ACC112 (cell line): ENCODE measurements around the gene OCRL.
"Not testable (repeated sequence)": the region's sequence is repeated elsewhere in the genome, so short reads cannot be mapped to it uniquely, and the experiment has no call there.

ENCODE experiments used
- H2AFZ ChIP-seq: fragments of 200-600 bp; sonication (generic); one replicate; pipeline ENCODE4 v1.6.0; 2017; ENCODE audit warnings: antibody characterized with exemption, low read length; ENCODE audit not compliant: unreplicated experiment
- H3K27ac ChIP-seq: fragments of 200-600 bp; sonication (generic); 2 replicates; pipeline ENCODE4 v1.5.1; 2014; ENCODE audit warnings: low read depth, mild to moderate bottlenecking, antibody characterized with exemption, low read length, moderate library complexity
- H3K27me3 ChIP-seq: fragments of 200-600 bp; sonication (generic); 2 replicates; pipeline ENCODE4 v1.6.1; 2014; ENCODE audit warnings: mild to moderate bottlenecking, antibody characterized with exemption, low read length, moderate library complexity, mixed read lengths; ENCODE audit not compliant: insufficient read depth
- H3K36me3 ChIP-seq: fragments of 200-600 bp; sonication (generic); 2 replicates; pipeline ENCODE4 v1.6.1; 2016; ENCODE audit warnings: mild to moderate bottlenecking, antibody characterized with exemption, low read length, moderate library complexity, mixed read lengths; ENCODE audit not compliant: insufficient read depth
- H3K4me1 ChIP-seq: fragments of 200-600 bp; sonication (generic); one replicate; pipeline ENCODE4 v1.6.1; 2016; ENCODE audit warnings: low read length, mixed read lengths; ENCODE audit not compliant: insufficient read depth, unreplicated experiment, control insufficient read depth
- H3K4me3 ChIP-seq: fragments of 200-600 bp; sonication (generic); 2 replicates; pipeline ENCODE4 v1.5.1; 2014; ENCODE audit warnings: mild to moderate bottlenecking, low read depth, low read length
- H3K79me2 ChIP-seq: fragments of 200-600 bp; sonication (generic); one replicate; pipeline ENCODE4 v1.6.0; 2016; ENCODE audit warnings: low read length; ENCODE audit not compliant: control insufficient read depth, unreplicated experiment, insufficient read depth

The OCRL gene

GRCh38 chrX:129561453-129561852 is 21.4 kb downstream of the OCRL start:
- no peaks in the 10 kb centered on the region for H3K79me2 ChIP-seq
- H3K27me3 ChIP-seq, result no peaks in the 10 kb centered on the region
- no peak overlapping the region for H3K27ac ChIP-seq
- no peak overlapping the region for H3K4me3 ChIP-seq
- H2AFZ ChIP-seq, result no peak overlapping the region
- no peaks in the 10 kb centered on the region for H3K4me1 ChIP-seq
- H3K36me3 ChIP-seq, result peaks cover 16% of the 10 kb centered on the region

GRCh38 chrX:129564345-129564744 is 24.3 kb downstream of the OCRL start:
- not testable (repeated sequence) for H3K79me2 ChIP-seq, H3K27ac ChIP-seq, H3K4me1 ChIP-seq, H2AFZ ChIP-seq, H3K27me3 ChIP-seq, H3K4me3 ChIP-seq
- peaks cover 19% of the 10 kb centered on the region for H3K36me3 ChIP-seq

- Histone ChIP-seq H2AFZ (no peak overlapping the region), H3K27me3 (no peaks in the 10 kb centered on the region), H3K79me2 (no peaks in the 10 kb centered on the region), H3K4me3 (no peak overlapping the region), H3K36me3 (peaks cover 19% of the 10 kb centered on the region), H3K27ac (no peak overlapping the region), H3K4me1 (no peaks in the 10 kb centered on the region)
These were observed 25.1 kb downstream of the OCRL start for GRCh38 chrX:129565046-129565650.

GRCh38 chrX:129566073-129566472 is 26.0 kb downstream of the OCRL start:
- peaks cover 13% of the 10 kb centered on the region for H3K36me3 ChIP-seq
- no peaks in the 10 kb centered on the region for H3K79me2 ChIP-seq
- H2AFZ ChIP-seq, result no peak overlapping the region
- no peaks in the 10 kb centered on the region for H3K4me1 ChIP-seq
- H3K27me3 ChIP-seq, result no peaks in the 10 kb centered on the region
- H3K27ac ChIP-seq, result no peak overlapping the region
- H3K4me3 ChIP-seq, result no peak overlapping the region

DNA sequence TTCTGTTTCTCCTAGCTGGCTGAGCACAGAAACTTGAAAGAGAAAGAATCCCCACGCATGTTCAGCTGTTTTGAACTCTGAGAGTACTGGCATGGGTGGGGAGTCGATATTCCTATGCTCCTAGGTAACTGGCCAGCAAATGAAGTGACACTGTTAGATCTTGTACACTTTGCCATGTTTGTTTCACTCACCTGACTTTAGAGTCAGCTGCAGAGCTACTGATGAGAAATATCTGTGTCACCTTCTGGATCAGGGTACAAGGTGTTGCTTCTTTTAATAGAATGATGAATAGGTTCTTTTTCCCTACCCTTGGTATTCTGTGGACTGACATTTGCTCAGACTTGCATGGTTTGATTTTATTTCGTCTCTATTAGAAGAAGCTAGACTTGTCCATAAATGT is 28.3 kb downstream of the OCRL start:
- Histone ChIP-seq H3K27ac (no peak overlapping the region), H3K27me3 (no peaks in the 10 kb centered on the region), H3K4me1 (no peaks in the 10 kb centered on the region), H2AFZ (no peak overlapping the region), H3K79me2 (no peaks in the 10 kb centered on the region), H3K36me3 (peaks cover 3% of the 10 kb centered on the region; the same call in 1 of the 2 replicates), H3K4me3 (no peak overlapping the region)

DNA sequence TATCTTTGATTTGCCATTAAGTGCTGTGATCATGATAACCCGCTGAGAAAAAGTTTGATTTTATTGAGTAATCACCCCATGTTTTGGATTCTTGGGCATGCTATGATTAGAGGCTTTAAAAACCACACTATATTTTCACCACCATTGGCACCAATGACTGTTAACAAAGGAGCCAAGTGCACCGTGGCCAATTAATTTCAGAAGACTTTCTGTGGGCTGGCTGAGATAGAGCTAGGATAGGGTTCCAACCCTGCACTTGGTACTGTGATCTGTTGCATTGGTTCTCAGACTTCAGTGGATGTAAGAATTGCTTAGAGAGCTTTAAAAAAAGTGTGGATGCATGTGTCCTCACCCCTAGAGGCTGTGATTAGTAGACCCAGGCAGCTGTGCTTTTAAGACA is 32.4 kb downstream of the OCRL start:
- no peaks in the 10 kb centered on the region for H3K79me2 ChIP-seq
- H3K36me3 ChIP-seq, result peaks cover 7% of the 10 kb centered on the region
- H3K27ac ChIP-seq, result no peak overlapping the region
- H3K4me3 ChIP-seq, result no peak overlapping the region
- no peaks in the 10 kb centered on the region for H3K27me3 ChIP-seq
- peaks cover 7% of the 10 kb centered on the region for H3K4me1 ChIP-seq
- H2AFZ ChIP-seq, result no peak overlapping the region

- H3K36me3 ChIP-seq, H3K27ac ChIP-seq, H3K4me3 ChIP-seq, H2AFZ ChIP-seq, H3K27me3 ChIP-seq, H3K79me2 ChIP-seq: not testable (repeated sequence)
- peaks cover 14% of the 10 kb centered on the region for H3K4me1 ChIP-seq
These were observed 33.6 kb downstream of the OCRL start for GRCh38 chrX:129573652-129574051.

GRCh38 chrX:129574214-129574613 is 34.2 kb downstream of the OCRL start:
- H3K27me3 ChIP-seq, result no peaks in the 10 kb centered on the region

DNA sequence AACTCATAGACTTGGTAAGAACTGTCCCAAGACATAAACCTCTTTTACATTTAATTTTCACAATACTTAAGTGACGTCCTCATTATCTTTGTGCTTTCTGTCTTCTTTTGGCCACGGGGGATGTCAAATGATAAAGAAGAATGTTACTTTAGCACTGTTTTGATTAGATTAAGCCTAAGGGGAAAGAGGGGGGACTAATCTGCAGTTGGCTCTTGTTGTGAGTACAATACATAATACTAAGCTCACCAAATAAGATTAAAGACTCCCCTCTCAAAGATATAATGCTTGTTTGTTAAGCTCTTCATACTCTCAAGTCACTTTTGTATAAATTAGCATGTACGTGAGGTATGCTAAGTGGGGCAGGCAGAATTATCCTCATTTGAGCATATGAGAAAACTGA is 36.5 kb downstream of the OCRL start:
- Histone ChIP-seq H3K27ac (peak overlapping the region; percentile 87), H3K4me3 (no peak overlapping the region), H3K36me3 (peaks cover 4% of the 10 kb centered on the region), H3K79me2 (no peaks in the 10 kb centered on the region), H3K27me3 (no peaks in the 10 kb centered on the region), H2AFZ (no peak overlapping the region), H3K4me1 (peaks cover 14% of the 10 kb centered on the region)

More at GRCh38 chrX:129574214-129574613, 34.2 kb downstream of the OCRL start:
- Histone ChIP-seq H3K4me3 (no peak overlapping the region), H3K4me1 (peaks cover 14% of the 10 kb centered on the region), H2AFZ (no peak overlapping the region), H3K36me3 (peaks cover 4% of the 10 kb centered on the region), H3K79me2 (no peaks in the 10 kb centered on the region), H3K27ac (no peak overlapping the region)

GRCh38 chrX:129577473-129577872 is 37.4 kb downstream of the OCRL start:
- Histone ChIP-seq H3K79me2 (no peaks in the 10 kb centered on the region), H3K4me1 (peaks cover 18% of the 10 kb centered on the region), H3K27ac (peak overlapping the region; percentile 87), H3K27me3 (no peaks in the 10 kb centered on the region), H2AFZ (no peak overlapping the region), H3K36me3 (peaks cover 4% of the 10 kb centered on the region), H3K4me3 (no peak overlapping the region)

GRCh38 chrX:129577877-129578276 is 37.8 kb downstream of the OCRL start:
- Histone ChIP-seq H3K27me3 (no peaks in the 10 kb centered on the region), H3K79me2 (no peaks in the 10 kb centered on the region), H2AFZ (no peak overlapping the region), H3K27ac (peak overlapping the region; percentile 87), H3K4me3 (no peak overlapping the region), H3K36me3 (peaks cover 4% of the 10 kb centered on the region; the same call in 1 of the 2 replicates), H3K4me1 (peaks cover 18% of the 10 kb centered on the region)
